ENCODE results near the gene SLC25A39. TPM values are rescaled to one million over a fixed set of nuclear protein-coding genes. Genes with fewer than 3 reads are reported as not detected.

SLC25A39 gene
- total and polyA plus RNA-seq, 2 donors (not counting 1 experiment from before 2014, with no cell fraction given) = 35.3 to 70.2 TPM

GRCh38 chr17:44314031-44314430, 10.6 kb downstream of the SLC25A39 start:
- TF ChIP-seq EZH2 (IDR thresholded peaks at IDR 0.05; ENCODE audit: low read length, missing control alignments) = no peak
- TF ChIP-seq CTCF (conservative IDR thresholded peaks at IDR 0.05 in 1 of 2, IDR thresholded peaks at IDR 0.05 in 1 of 2; ENCODE audit: low read depth in 1 of 2, low read length in 2 of 2) = no peak
- H3K9me3 ChIP-seq (ENCODE audit: control insufficient read depth, insufficient read depth, low read depth, low read length) = no peaks in the 10 kb centered on the region
- no peaks in the 10 kb centered on the region for H3K79me2 ChIP-seq (ENCODE audit: control insufficient read depth, insufficient read depth, low read length)
- H3K4me1 ChIP-seq (ENCODE audit: control insufficient read depth, extremely low read depth, insufficient read depth, low read length) = no peaks in the 10 kb centered on the region
- H3K4me3 ChIP-seq (replicated peaks in 1 of 4; ENCODE audit: control extremely low read depth in 1 of 4, insufficient read depth in 1 of 4, low read depth in 3 of 4, low read length in 4 of 4) = no peak overlapping the region
- H3K27ac ChIP-seq (ENCODE audit: insufficient read depth, low read length) = no peak overlapping the region
- no peak for DNase-seq (ENCODE audit: low read depth in 2 of 2)
- H2AFZ ChIP-seq (ENCODE audit: low read length) = no peak overlapping the region
- H3K9ac ChIP-seq (ENCODE audit: insufficient read depth, low read length) = no peak overlapping the region
- H3K36me3 ChIP-seq (ENCODE audit: control insufficient read depth, insufficient read depth, low read length) = no peaks in the 10 kb centered on the region
- no peaks in the 10 kb centered on the region for H4K20me1 ChIP-seq (ENCODE audit: control insufficient read depth, extremely low read depth, insufficient read depth, low read length)
- no peak overlapping the region for H3K4me2 ChIP-seq (ENCODE audit: extremely low read depth, insufficient read depth, low read length)
- peaks cover 29% of the 10 kb centered on the region for H3K27me3 ChIP-seq (ENCODE audit: control insufficient read depth, insufficient read depth, low read length)

GRCh38 chr17:44312396-44313104, 12.1 kb downstream of the SLC25A39 start:
- Histone ChIP-seq H3K27ac (ENCODE audit: insufficient read depth, low read length) (no peak overlapping the region), H4K20me1 (ENCODE audit: control insufficient read depth, extremely low read depth, insufficient read depth, low read length) (no peaks in the 10 kb centered on the region), H3K4me2 (ENCODE audit: extremely low read depth, insufficient read depth, low read length) (no peak overlapping the region), H3K4me1 (ENCODE audit: control insufficient read depth, extremely low read depth, insufficient read depth, low read length) (no peaks in the 10 kb centered on the region), H3K79me2 (ENCODE audit: control insufficient read depth, insufficient read depth, low read length) (no peaks in the 10 kb centered on the region), H3K4me3 (replicated peaks in 1 of 4; ENCODE audit: control extremely low read depth in 1 of 4, insufficient read depth in 1 of 4, low read depth in 3 of 4, low read length in 4 of 4) (no peak overlapping the region), H3K36me3 (ENCODE audit: control insufficient read depth, insufficient read depth, low read length) (no peaks in the 10 kb centered on the region), H3K9me3 (ENCODE audit: control insufficient read depth, insufficient read depth, low read depth, low read length) (no peaks in the 10 kb centered on the region), H2AFZ (ENCODE audit: low read length) (no peak overlapping the region), H3K27me3 (ENCODE audit: control insufficient read depth, insufficient read depth, low read length) (peaks cover 33% of the 10 kb centered on the region), H3K9ac (ENCODE audit: insufficient read depth, low read length) (no peak overlapping the region)
- DNase-seq (ENCODE audit: low read depth in 2 of 2) = no peak
- TF ChIP-seq CTCF (conservative IDR thresholded peaks at IDR 0.05 in 1 of 2, IDR thresholded peaks at IDR 0.05 in 1 of 2; ENCODE audit: low read depth in 1 of 2, low read length in 2 of 2) (no peak), EZH2 (IDR thresholded peaks at IDR 0.05; ENCODE audit: low read length, missing control alignments) (no peak)

- H3K4me3 ChIP-seq (replicated peaks in 1 of 4; ENCODE audit: control extremely low read depth in 1 of 4, insufficient read depth in 1 of 4, low read depth in 3 of 4, low read length in 4 of 4) = no peak overlapping the region
- H3K27me3 ChIP-seq (ENCODE audit: control insufficient read depth, insufficient read depth, low read length) = peaks cover 38% of the 10 kb centered on the region
- H4K20me1 ChIP-seq (ENCODE audit: control insufficient read depth, extremely low read depth, insufficient read depth, low read length) = no peaks in the 10 kb centered on the region
- TF ChIP-seq CTCF (conservative IDR thresholded peaks at IDR 0.05 in 1 of 2, IDR thresholded peaks at IDR 0.05 in 1 of 2; ENCODE audit: low read depth in 1 of 2, low read length in 2 of 2) (no peak), EZH2 (IDR thresholded peaks at IDR 0.05; ENCODE audit: low read length, missing control alignments) (no peak)
- no peaks in the 10 kb centered on the region for H3K36me3 ChIP-seq (ENCODE audit: control insufficient read depth, insufficient read depth, low read length)
- H3K27ac ChIP-seq (ENCODE audit: insufficient read depth, low read length) = no peak overlapping the region
- H3K4me1 ChIP-seq (ENCODE audit: control insufficient read depth, extremely low read depth, insufficient read depth, low read length) = no peaks in the 10 kb centered on the region
- no peaks in the 10 kb centered on the region for H3K9me3 ChIP-seq (ENCODE audit: control insufficient read depth, insufficient read depth, low read depth, low read length)
- DNase-seq (ENCODE audit: low read depth in 2 of 2) = no peak
- no peak overlapping the region for H2AFZ ChIP-seq (ENCODE audit: low read length)
- H3K9ac ChIP-seq (ENCODE audit: insufficient read depth, low read length) = no peak overlapping the region
- H3K79me2 ChIP-seq (ENCODE audit: control insufficient read depth, insufficient read depth, low read length) = no peaks in the 10 kb centered on the region
- H3K4me2 ChIP-seq (ENCODE audit: extremely low read depth, insufficient read depth, low read length) = no peak overlapping the region
Observed at GRCh38 chr17:44311562-44312181, 13.0 kb downstream of the SLC25A39 start.
